ENCODE measurements around the gene ADGRL3.

The ADGRL3 gene

DNA sequence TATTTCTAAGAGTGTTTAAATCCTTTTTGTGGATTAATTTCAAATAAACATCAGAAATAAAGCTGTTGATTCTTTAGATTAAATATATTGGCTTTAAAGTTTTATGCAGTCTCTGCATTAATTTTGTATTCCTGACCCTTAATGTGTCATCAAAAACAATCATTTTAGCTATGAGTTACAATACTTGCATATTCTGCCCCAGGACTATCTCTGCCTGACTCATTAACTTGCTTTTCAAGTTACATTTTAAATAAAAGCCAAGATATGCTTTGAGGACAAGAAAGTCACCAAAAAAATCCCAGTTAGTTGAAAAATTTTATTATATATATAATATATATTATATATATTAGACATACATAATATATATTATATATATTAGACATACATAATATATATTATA, 208.7 kb downstream of the ADGRL3 start (continued):
- TF ChIP-seq CSDC2 (CRISPR knock-in tag; IDR thresholded peaks at IDR 0.05) = no peak
- TF ChIP-seq ZC3H10 (CRISPR knock-in tag; IDR thresholded peaks at IDR 0.05) = no peak
- TF ChIP-seq RARB (CRISPR knock-in tag; IDR thresholded peaks at IDR 0.05) = no peak
- no peak for TF ChIP-seq OSR1 (CRISPR knock-in tag; IDR thresholded peaks at IDR 0.05)
- no peak for TF ChIP-seq ZNF70 (CRISPR knock-in tag; IDR thresholded peaks at IDR 0.05)
- no peak for TF ChIP-seq PPARA (CRISPR knock-in tag; IDR thresholded peaks at IDR 0.05; ENCODE audit: borderline replicate concordance)
- TF ChIP-seq TOX (CRISPR knock-in tag; IDR thresholded peaks at IDR 0.05; ENCODE audit: borderline replicate concordance) = no peak
- TF ChIP-seq ESRRG (CRISPR knock-in tag; IDR thresholded peaks at IDR 0.05) = no peak
- TF ChIP-seq ZFP3 (CRISPR knock-in tag; IDR thresholded peaks at IDR 0.05) = no peak
- TF ChIP-seq, protein P1, sequence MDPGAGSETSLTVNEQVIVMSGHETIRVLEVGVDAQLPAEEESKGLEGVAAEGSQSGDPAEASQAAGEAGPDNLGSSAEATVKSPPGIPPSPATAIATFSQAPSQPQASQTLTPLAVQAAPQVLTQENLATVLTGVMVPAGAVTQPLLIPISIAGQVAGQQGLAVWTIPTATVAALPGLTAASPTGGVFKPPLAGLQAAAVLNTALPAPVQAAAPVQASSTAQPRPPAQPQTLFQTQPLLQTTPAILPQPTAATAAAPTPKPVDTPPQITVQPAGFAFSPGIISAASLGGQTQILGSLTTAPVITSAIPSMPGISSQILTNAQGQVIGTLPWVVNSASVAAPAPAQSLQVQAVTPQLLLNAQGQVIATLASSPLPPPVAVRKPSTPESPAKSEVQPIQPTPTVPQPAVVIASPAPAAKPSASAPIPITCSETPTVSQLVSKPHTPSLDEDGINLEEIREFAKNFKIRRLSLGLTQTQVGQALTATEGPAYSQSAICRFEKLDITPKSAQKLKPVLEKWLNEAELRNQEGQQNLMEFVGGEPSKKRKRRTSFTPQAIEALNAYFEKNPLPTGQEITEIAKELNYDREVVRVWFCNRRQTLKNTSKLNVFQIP (CRISPR knock-in tag; IDR thresholded peaks at IDR 0.05; ENCODE audit: borderline replicate concordance, low read depth) = no peak

DNA sequence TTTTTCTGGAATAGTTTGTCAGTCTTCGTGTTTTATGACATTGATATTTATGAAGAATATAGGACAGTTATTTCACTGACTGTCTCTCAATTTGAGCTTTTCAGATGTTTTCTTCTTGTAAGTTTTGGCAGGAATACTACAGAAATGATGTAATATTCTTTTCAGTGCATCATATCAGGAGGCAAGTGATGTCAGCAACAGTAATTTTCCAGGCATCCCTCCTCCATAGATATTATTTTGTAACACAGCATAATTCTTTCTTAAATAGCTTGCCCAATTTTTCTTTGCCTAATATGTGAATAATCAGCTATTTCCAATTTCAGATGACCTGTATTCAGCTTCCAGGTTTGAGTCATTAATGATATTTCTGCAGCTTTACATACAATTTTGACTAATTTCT, 211.1 kb downstream of the ADGRL3 start:
- ATAC-seq = no peak
- TF ChIP-seq, protein P2, sequence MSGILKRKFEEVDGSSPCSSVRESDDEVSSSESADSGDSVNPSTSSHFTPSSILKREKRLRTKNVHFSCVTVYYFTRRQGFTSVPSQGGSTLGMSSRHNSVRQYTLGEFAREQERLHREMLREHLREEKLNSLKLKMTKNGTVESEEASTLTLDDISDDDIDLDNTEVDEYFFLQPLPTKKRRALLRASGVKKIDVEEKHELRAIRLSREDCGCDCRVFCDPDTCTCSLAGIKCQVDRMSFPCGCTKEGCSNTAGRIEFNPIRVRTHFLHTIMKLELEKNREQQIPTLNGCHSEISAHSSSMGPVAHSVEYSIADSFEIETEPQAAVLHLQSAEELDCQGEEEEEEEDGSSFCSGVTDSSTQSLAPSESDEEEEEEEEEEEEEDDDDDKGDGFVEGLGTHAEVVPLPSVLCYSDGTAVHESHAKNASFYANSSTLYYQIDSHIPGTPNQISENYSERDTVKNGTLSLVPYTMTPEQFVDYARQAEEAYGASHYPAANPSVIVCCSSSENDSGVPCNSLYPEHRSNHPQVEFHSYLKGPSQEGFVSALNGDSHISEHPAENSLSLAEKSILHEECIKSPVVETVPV (CRISPR knock-in tag; IDR thresholded peaks at IDR 0.05) = no peak
- no peak for TF ChIP-seq PATZ1 (CRISPR knock-in tag; IDR thresholded peaks at IDR 0.05; ENCODE audit: borderline replicate concordance)
- TF ChIP-seq CREB5 (CRISPR knock-in tag; IDR thresholded peaks at IDR 0.05; ENCODE audit: low read depth) = no peak
- no peak for TF ChIP-seq BACH2 (CRISPR knock-in tag; IDR thresholded peaks at IDR 0.05; ENCODE audit: borderline replicate concordance)
- TF ChIP-seq OSR1 (CRISPR knock-in tag; IDR thresholded peaks at IDR 0.05) = no peak
- TF ChIP-seq ARNTL (CRISPR knock-in tag; IDR thresholded peaks at IDR 0.05; ENCODE audit: borderline replicate concordance, low read depth) = no peak
- no peak for TF ChIP-seq PPARA (CRISPR knock-in tag; IDR thresholded peaks at IDR 0.05; ENCODE audit: borderline replicate concordance)
- no peak for TF ChIP-seq GLIS3 (CRISPR knock-in tag; IDR thresholded peaks at IDR 0.05)
- no peak for TF ChIP-seq ISL1 (CRISPR knock-in tag; IDR thresholded peaks at IDR 0.05)
- TF ChIP-seq, protein P3, sequence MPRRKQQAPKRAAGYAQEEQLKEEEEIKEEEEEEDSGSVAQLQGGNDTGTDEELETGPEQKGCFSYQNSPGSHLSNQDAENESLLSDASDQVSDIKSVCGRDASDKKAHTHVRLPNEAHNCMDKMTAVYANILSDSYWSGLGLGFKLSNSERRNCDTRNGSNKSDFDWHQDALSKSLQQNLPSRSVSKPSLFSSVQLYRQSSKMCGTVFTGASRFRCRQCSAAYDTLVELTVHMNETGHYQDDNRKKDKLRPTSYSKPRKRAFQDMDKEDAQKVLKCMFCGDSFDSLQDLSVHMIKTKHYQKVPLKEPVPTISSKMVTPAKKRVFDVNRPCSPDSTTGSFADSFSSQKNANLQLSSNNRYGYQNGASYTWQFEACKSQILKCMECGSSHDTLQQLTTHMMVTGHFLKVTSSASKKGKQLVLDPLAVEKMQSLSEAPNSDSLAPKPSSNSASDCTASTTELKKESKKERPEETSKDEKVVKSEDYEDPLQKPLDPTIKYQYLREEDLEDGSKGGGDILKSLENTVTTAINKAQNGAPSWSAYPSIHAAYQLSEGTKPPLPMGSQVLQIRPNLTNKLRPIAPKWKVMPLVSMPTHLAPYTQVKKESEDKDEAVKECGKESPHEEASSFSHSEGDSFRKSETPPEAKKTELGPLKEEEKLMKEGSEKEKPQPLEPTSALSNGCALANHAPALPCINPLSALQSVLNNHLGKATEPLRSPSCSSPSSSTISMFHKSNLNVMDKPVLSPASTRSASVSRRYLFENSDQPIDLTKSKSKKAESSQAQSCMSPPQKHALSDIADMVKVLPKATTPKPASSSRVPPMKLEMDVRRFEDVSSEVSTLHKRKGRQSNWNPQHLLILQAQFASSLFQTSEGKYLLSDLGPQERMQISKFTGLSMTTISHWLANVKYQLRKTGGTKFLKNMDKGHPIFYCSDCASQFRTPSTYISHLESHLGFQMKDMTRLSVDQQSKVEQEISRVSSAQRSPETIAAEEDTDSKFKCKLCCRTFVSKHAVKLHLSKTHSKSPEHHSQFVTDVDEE (CRISPR knock-in tag; IDR thresholded peaks at IDR 0.05) = no peak
- no peak for TF ChIP-seq ZNF565 (CRISPR knock-in tag; conservative IDR thresholded peaks at IDR 0.05; ENCODE audit: low read depth)
- TF ChIP-seq TCF4 (CRISPR knock-in tag; IDR thresholded peaks at IDR 0.05; ENCODE audit: borderline replicate concordance) = no peak

DNA sequence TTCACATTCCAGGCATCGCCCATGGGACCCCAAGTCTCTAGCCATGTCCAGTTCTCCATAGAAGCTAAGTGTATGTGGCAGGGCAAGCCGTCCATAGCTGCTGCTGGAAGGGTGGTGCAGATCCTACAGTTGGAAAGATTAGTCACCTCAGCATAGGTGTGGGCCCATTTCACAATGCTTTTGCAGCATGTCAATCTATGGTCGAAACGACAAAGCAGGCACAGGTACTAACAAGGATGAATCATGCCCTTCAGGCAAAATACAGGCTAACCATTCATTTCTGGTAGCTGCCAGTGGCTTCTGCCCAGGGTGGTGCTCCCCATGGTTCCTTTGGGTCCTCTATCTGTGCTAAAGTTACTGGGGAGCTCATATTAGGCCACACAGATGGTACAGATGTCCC, 225.2 kb downstream of the ADGRL3 start:
- TF ChIP-seq BACH2 (CRISPR knock-in tag; IDR thresholded peaks at IDR 0.05; ENCODE audit: borderline replicate concordance) (no peak), SNAI2 (CRISPR knock-in tag; IDR thresholded peaks at IDR 0.05) (no peak), ZNF8 (CRISPR knock-in tag; IDR thresholded peaks at IDR 0.05) (no peak), CREB5 (CRISPR knock-in tag; IDR thresholded peaks at IDR 0.05; ENCODE audit: low read depth) (no peak), RARB (CRISPR knock-in tag; IDR thresholded peaks at IDR 0.05) (no peak), ZNF70 (CRISPR knock-in tag; IDR thresholded peaks at IDR 0.05) (no peak), OSR1 (CRISPR knock-in tag; IDR thresholded peaks at IDR 0.05) (no peak), PATZ1 (CRISPR knock-in tag; IDR thresholded peaks at IDR 0.05; ENCODE audit: borderline replicate concordance) (no peak), PPARA (CRISPR knock-in tag; IDR thresholded peaks at IDR 0.05; ENCODE audit: borderline replicate concordance) (no peak), ZNF565 (CRISPR knock-in tag; conservative IDR thresholded peaks at IDR 0.05; ENCODE audit: low read depth) (no peak), TCF4 (CRISPR knock-in tag; IDR thresholded peaks at IDR 0.05; ENCODE audit: borderline replicate concordance) (no peak), ZC3H10 (CRISPR knock-in tag; IDR thresholded peaks at IDR 0.05) (no peak), ISL1 (CRISPR knock-in tag; IDR thresholded peaks at IDR 0.05) (no peak), ESRRG (CRISPR knock-in tag; IDR thresholded peaks at IDR 0.05) (no peak)
- TF ChIP-seq, protein P1 (CRISPR knock-in tag; IDR thresholded peaks at IDR 0.05; ENCODE audit: borderline replicate concordance, low read depth) = no peak
- ATAC-seq = no peak
